Vagina (tissue), 2 donors: ENCODE data around the gene WFDC10A. TPM values are rescaled to one million over a fixed set of nuclear protein-coding genes. Genes with fewer than 3 reads are reported as not detected.
"Not testable (repeated sequence)": the region's sequence is repeated elsewhere in the genome, so short reads cannot be mapped to it uniquely, and the experiment has no call there.

Experiments used
- DNase-seq, 2 donors: peaks; one replicate each; pipeline ENCODE4 v3.0.0-alpha.2; 2017; ENCODE audit errors: extremely low spot score in 2 of 2
- H3K27ac ChIP-seq: fragments of 200-600 bp; sonication (generic); one replicate; pipeline ENCODE4 v1.5.1; 2019
- H3K27me3 ChIP-seq: fragments of 200-600 bp; sonication (generic); one replicate; pipeline ENCODE4 v1.5.1; 2019
- H3K36me3 ChIP-seq, 2 donors: fragments of 200-600 bp; sonication (generic); one replicate each; pipeline ENCODE4 v1.5.1; 2017 to 2019
- H3K4me1 ChIP-seq: fragments of 200-600 bp; sonication (generic); one replicate; pipeline ENCODE4 v1.5.1; 2019
- H3K4me3 ChIP-seq, 2 donors: fragments of 200-600 bp; sonication (generic); 1 replicate in 1 of 2; 2 replicates in 1 of 2; pipeline ENCODE4 v1.5.1; 2016 to 2019
- H3K9me3 ChIP-seq: fragments of 200-600 bp; sonication (generic); one replicate; pipeline ENCODE4 v1.5.1; 2019
- POLR2A ChIP-seq, 2 donors: fragments of 450-650 bp; IDR thresholded peaks; one replicate each; pipeline ENCODE4 v1.6.1; 2017; ENCODE audit warnings: antibody characterized with exemption in 2 of 2, mild to moderate bottlenecking in 2 of 2, moderate library complexity in 2 of 2
- POLR2AphosphoS5 ChIP-seq, 2 donors: sonication (generic); formaldehyde crosslinking; IDR thresholded peaks; one replicate each; pipeline ENCODE4 v1.9.0; 2017; ENCODE audit warnings: antibody characterized with exemption in 2 of 2, mild to moderate bottlenecking in 2 of 2, low read depth in 1 of 2; ENCODE audit not compliant: insufficient read depth in 1 of 2
- intact Hi-C: fragments of 100-400 bp; cut with DNase I; formaldehyde crosslinking; loops from one replicate; pipeline ENCODE4 v1.15.1; 2023
- total RNA-seq: library from RNA; depleted of rRNA; stranded (reverse); fragments of >200 nt; gene quantifications from one replicate; pipeline ENCODE4 v1.2.3, GENCODE V29; 2016
- TF ChIP-seq, protein P1 (sequence below), 3 experiments: fragments of 450-650 bp in 2 of 3; fragments of 200-600 bp in 1 of 3; sonication (generic) in 1 of 3; IDR thresholded peaks; one replicate each; pipeline ENCODE4 v1.5.1; 2017 to 2019; ENCODE audit warnings: antibody characterized with exemption in 3 of 3, mild to moderate bottlenecking in 2 of 3, moderate library complexity in 2 of 3

The WFDC10A gene
- total RNA-seq, 1 donor from 2014 or later: not detected

DNA sequence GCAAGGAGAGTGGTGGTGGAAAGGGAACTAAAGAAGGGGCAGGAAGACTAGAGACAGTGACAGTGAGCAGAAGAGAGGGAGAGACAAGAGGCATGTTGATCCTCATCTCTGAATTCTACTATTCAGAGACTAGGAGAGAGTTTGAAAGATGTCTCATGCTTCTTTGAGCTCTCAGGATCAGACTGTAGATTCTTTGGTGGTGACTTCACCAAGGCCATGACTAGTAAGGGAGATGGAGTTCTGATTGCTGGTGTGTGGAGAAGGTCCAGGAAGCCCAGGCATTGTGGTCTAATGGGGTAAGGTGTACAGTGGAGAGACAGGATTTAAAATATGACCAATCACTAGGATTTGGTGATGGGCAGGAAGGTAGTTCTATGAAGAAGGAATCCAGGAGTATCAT is 832 bp downstream of the WFDC10A start:
- no peaks in the 10 kb centered on the region for H3K36me3 ChIP-seq
- no peaks in the 10 kb centered on the region for H3K27me3 ChIP-seq
- no peak for DNase-seq
- no peaks in the 10 kb centered on the region for H3K4me1 ChIP-seq
- no peaks in the 10 kb centered on the region for H3K9me3 ChIP-seq
- TF ChIP-seq POLR2AphosphoS5 (IDR thresholded peaks at IDR 0.05; ENCODE audit: insufficient read depth in 1 of 2, low read depth in 1 of 2): no peak
- intact Hi-C loops: no loop called here
- H3K4me3 ChIP-seq: no peak overlapping the region
- no peak overlapping the region for H3K27ac ChIP-seq

DNA sequence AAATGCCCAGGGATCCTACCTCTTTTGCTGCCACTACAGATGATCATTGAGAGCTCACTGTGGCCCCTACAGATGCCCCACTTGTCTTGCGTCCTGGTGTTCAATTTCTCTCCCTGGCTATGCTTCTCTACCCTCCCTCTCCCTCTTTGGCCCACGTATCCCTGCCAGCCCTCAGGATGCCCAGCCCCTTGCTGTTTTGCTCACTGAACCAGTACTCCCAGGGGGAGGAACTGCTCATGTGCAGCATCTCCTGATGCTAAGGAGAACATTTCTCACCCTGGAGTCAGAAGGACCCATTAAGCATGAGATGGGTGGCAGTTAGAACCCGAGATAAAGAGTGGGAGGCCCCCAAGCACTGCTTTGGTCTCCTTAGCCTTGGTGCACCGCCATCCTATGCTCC is 1.6 kb downstream of the WFDC10A start, which contains the start of gene WFDC9:
Gene WFDC9 (minus strand): TSS at position 101 of the 400 bp plus-strand sequence. CDS start 21,103 bp downstream, outside the sequence.
- H3K4me1 ChIP-seq: no peaks in the 10 kb centered on the region
- no peaks in the 10 kb centered on the region for H3K36me3 ChIP-seq
- TF ChIP-seq POLR2A (IDR thresholded peaks at IDR 0.05): no peak
- TF ChIP-seq, protein P1, sequence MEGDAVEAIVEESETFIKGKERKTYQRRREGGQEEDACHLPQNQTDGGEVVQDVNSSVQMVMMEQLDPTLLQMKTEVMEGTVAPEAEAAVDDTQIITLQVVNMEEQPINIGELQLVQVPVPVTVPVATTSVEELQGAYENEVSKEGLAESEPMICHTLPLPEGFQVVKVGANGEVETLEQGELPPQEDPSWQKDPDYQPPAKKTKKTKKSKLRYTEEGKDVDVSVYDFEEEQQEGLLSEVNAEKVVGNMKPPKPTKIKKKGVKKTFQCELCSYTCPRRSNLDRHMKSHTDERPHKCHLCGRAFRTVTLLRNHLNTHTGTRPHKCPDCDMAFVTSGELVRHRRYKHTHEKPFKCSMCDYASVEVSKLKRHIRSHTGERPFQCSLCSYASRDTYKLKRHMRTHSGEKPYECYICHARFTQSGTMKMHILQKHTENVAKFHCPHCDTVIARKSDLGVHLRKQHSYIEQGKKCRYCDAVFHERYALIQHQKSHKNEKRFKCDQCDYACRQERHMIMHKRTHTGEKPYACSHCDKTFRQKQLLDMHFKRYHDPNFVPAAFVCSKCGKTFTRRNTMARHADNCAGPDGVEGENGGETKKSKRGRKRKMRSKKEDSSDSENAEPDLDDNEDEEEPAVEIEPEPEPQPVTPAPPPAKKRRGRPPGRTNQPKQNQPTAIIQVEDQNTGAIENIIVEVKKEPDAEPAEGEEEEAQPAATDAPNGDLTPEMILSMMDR (IDR thresholded peaks at IDR 0.05): no peak
- TF ChIP-seq POLR2AphosphoS5 (IDR thresholded peaks at IDR 0.05; ENCODE audit: insufficient read depth in 1 of 2, low read depth in 1 of 2): no peak
- no peak for DNase-seq
- H3K4me3 ChIP-seq: no peak within 1 kb of the TSS
- H3K9me3 ChIP-seq: no peaks in the 10 kb centered on the region
- intact Hi-C loops: no loop called here
- no peak within 1 kb of the TSS for H3K27ac ChIP-seq
- no peaks in the 10 kb centered on the region for H3K27me3 ChIP-seq

DNA sequence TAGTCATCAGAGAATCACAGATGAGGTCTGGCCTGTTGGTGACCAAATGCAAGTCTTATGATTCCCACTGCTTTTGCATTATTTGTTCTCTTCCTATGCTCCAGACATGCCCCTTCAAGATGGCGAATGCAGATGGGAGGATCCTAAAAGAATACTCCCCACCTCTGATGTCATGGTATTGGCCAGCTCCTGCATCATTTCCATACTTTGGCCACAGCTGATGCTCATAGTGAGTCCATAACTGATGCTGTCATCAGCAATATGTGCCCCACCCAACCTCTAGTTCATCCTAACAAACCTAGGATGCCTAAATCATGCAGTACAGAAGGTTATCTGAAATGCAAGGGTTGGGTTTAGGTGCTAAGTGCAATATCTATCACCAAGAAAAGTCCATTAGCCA is 7.0 kb downstream of the WFDC10A start:
- no peaks in the 10 kb centered on the region for H3K36me3 ChIP-seq
- H3K4me1 ChIP-seq: no peaks in the 10 kb centered on the region
- TF ChIP-seq POLR2A (IDR thresholded peaks at IDR 0.05) (no peak), POLR2AphosphoS5 (IDR thresholded peaks at IDR 0.05; ENCODE audit: insufficient read depth in 1 of 2, low read depth in 1 of 2) (no peak)
- TF ChIP-seq, protein P1 (IDR thresholded peaks at IDR 0.05): no peak
- H3K4me3 ChIP-seq: no peak overlapping the region
- H3K9me3 ChIP-seq: no peaks in the 10 kb centered on the region
- intact Hi-C loops: no loop called here
- no peak for DNase-seq
- no peak overlapping the region for H3K27ac ChIP-seq
- H3K27me3 ChIP-seq: no peaks in the 10 kb centered on the region

DNA sequence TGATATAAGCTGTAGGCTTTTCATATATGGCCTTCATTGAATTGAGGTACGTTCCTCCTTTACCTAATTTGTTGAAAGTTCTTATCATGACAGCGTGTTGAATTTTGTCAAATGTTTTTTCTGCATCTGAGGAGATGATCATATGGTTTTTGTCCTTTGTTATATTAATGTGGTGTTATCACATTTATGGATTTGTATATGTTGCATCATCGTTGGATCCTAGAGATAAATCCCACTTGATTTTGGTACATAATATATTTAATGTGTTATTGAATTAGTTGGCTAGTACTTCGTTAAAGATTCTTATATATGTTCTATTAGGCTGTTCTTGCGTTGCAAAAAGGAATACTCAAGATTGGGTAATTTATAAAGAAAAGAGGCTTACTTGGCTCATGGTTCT is 10.1 kb downstream of the WFDC10A start:
- no peak overlapping the region for H3K4me3 ChIP-seq
- H3K4me1 ChIP-seq: no peaks in the 10 kb centered on the region
- H3K36me3 ChIP-seq: no peaks in the 10 kb centered on the region
- TF ChIP-seq POLR2AphosphoS5 (IDR thresholded peaks at IDR 0.05; ENCODE audit: insufficient read depth in 1 of 2, low read depth in 1 of 2) (no peak), POLR2A (IDR thresholded peaks at IDR 0.05) (no peak)
- TF ChIP-seq, protein P1 (IDR thresholded peaks at IDR 0.05): no peak
- H3K27ac ChIP-seq: no peak overlapping the region
- no peaks in the 10 kb centered on the region for H3K27me3 ChIP-seq
- no peak for DNase-seq
- intact Hi-C loops: no loop called here
- H3K9me3 ChIP-seq: no peaks in the 10 kb centered on the region

DNA sequence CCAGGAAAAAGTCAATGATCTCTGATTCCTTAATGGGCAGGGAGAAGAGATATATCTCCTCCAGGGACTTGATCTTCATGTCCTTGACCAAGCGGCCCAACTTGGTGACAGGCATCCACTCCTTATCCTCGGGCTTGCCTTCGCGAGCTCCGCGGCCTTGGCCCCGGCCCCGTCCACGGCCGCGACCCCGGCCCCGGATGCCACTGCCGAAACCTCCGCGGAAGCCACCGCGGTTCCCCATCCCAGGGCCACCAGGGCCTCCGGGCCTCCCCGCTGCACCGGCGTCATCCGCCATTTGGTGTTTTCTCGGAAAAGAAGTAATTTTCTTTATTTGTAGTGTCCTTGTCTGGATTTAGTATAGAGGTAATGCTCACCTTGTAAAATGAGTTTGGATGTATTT is 11.5 kb downstream of the WFDC10A start:
- H3K27me3 ChIP-seq, DNase-seq, H3K4me3 ChIP-seq, intact Hi-C loops, H3K36me3 ChIP-seq, H3K9me3 ChIP-seq, H3K4me1 ChIP-seq, H3K27ac ChIP-seq: not testable (repeated sequence)

DNA sequence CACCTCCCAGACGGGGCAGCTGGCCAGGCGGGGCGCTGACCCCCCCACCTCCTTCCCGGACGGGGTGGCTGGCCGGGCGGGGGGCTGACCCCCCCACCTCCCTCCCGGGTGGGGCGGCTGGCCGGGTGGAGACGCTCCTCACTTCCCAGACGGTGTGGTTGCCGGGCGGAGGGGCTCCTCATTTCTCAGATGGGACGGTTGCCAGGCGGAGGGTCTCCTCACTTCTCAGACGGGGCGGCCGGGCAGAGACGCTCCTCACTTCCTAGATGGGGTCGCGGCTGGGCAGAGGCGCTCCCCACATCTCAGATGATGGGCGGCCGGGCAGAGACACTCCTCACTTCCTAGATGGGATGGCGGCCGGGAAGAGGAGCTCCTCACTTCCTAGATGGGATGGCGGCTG is 16.3 kb downstream of the WFDC10A start:
- intact Hi-C loops, H3K36me3 ChIP-seq, H3K4me1 ChIP-seq, H3K27ac ChIP-seq, H3K4me3 ChIP-seq, DNase-seq, H3K9me3 ChIP-seq, H3K27me3 ChIP-seq: not testable (repeated sequence)

DNA sequence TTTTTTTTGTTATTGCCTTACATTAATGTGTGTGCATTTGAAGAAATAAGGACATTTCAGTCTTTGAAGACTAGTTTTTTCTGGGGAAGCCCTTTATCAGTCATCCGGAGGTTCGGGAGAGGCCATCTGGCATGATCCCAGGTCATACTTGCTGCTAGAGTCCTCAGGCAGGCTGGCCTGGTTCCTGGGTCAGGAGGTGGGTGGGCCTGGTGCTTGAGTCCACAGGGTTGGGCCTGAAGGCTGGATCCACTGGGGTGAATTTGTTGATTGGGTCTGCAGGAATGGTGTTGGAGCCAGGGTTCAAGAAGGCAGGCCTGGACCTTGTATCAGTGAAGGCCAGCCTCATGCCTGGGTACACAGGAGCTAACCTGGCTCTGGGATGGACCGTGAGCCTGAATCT is 17.3 kb downstream of the WFDC10A start:
- no peak overlapping the region for H3K27ac ChIP-seq
- no peaks in the 10 kb centered on the region for H3K36me3 ChIP-seq
- H3K4me1 ChIP-seq: no peaks in the 10 kb centered on the region
- intact Hi-C loops: no loop called here
- H3K4me3 ChIP-seq: no peak overlapping the region
- TF ChIP-seq, protein P1 (IDR thresholded peaks at IDR 0.05): no peak
- TF ChIP-seq POLR2AphosphoS5 (IDR thresholded peaks at IDR 0.05; ENCODE audit: insufficient read depth in 1 of 2, low read depth in 1 of 2) (no peak), POLR2A (IDR thresholded peaks at IDR 0.05) (no peak)
- no peak for DNase-seq
- no peaks in the 10 kb centered on the region for H3K9me3 ChIP-seq
- no peaks in the 10 kb centered on the region for H3K27me3 ChIP-seq
